Astrocyte (in vitro differentiated cells and primary cell): ENCODE results near the gene FCN2. TPM values are rescaled to one million over a fixed set of nuclear protein-coding genes. Genes with fewer than 3 reads are reported as not detected.

Source experiments
- DNase-seq: peaks from one replicate; pipeline ENCODE4 v3.0.0-alpha.2; 2010; ENCODE audit warnings: low read depth
- FAIRE-seq: peaks from 2 replicates; lab custom pipeline; 2011; peaks lifted over from hg19 to GRCh38; lab: Jason Lieb, UNC
- H2AFZ ChIP-seq: 2 replicates; pipeline ENCODE4 v1.6.0; 2012; ENCODE audit warnings: low read depth, low read length, inconsistent platforms
- H3K27ac ChIP-seq: 2 replicates; pipeline ENCODE4 v1.5.1; 2011; ENCODE audit warnings: low read depth, low read length, inconsistent platforms
- H3K27me3 ChIP-seq: 2 replicates; pipeline ENCODE4 v1.6.0; 2011; ENCODE audit warnings: low read length, inconsistent platforms; ENCODE audit not compliant: insufficient read depth
- H3K36me3 ChIP-seq: 2 replicates; pipeline ENCODE4 v1.5.1; 2011; ENCODE audit warnings: low read length, inconsistent platforms; ENCODE audit not compliant: insufficient read depth
- H3K4me1 ChIP-seq: 2 replicates; pipeline ENCODE4 v1.5.1; 2011; ENCODE audit warnings: low read length, inconsistent platforms; ENCODE audit not compliant: insufficient read depth
- H3K4me2 ChIP-seq: 2 replicates; pipeline ENCODE4 v1.6.0; 2012; ENCODE audit warnings: low read length, inconsistent platforms
- H3K4me3 ChIP-seq: 2 replicates; pipeline ENCODE4 v1.5.1; 2011; ENCODE audit warnings: low read depth, mild to moderate bottlenecking, low read length, inconsistent platforms; ENCODE audit not compliant: insufficient read depth
- H3K79me2 ChIP-seq: 2 replicates; pipeline ENCODE4 v1.6.0; 2012; ENCODE audit warnings: mild to moderate bottlenecking, low read length, inconsistent platforms; ENCODE audit not compliant: insufficient read depth
- H3K9ac ChIP-seq: 2 replicates; pipeline ENCODE4 v1.6.0; 2012; ENCODE audit warnings: mild to moderate bottlenecking, low read length, inconsistent platforms
- H3K9me3 ChIP-seq: 2 replicates; pipeline ENCODE4 v1.5.1; 2012; ENCODE audit warnings: low read depth, mild to moderate bottlenecking, low read length, inconsistent platforms; ENCODE audit not compliant: insufficient read depth
- H4K20me1 ChIP-seq: 2 replicates; pipeline ENCODE4 v1.6.0; 2012; ENCODE audit warnings: low read length, inconsistent platforms; ENCODE audit not compliant: insufficient read depth
- H3K27ac Mint-ChIP-seq: one replicate; pipeline ENCODE4 v1.8.0; 2021; ENCODE audit warnings: mild to moderate bottlenecking, mixed read lengths; ENCODE audit not compliant: unreplicated experiment
- H3K27me3 Mint-ChIP-seq: one replicate; pipeline ENCODE4 v1.8.0; 2021; ENCODE audit warnings: low read depth, mixed read lengths; ENCODE audit not compliant: unreplicated experiment
- H3K36me3 Mint-ChIP-seq: one replicate; pipeline ENCODE4 v1.8.0; 2021; ENCODE audit warnings: low read depth, mixed read lengths; ENCODE audit not compliant: unreplicated experiment
- H3K4me1 Mint-ChIP-seq: one replicate; pipeline ENCODE4 v1.8.0; 2021; ENCODE audit warnings: low read depth, mixed read lengths; ENCODE audit not compliant: unreplicated experiment
- H3K4me3 Mint-ChIP-seq: one replicate; pipeline ENCODE4 v1.8.0; 2021; ENCODE audit warnings: mild to moderate bottlenecking, moderate library complexity, mixed read lengths; ENCODE audit not compliant: unreplicated experiment
- H3K9me3 Mint-ChIP-seq: one replicate; pipeline ENCODE4 v1.8.0; 2021; ENCODE audit warnings: mild to moderate bottlenecking, mixed read lengths; ENCODE audit not compliant: unreplicated experiment
- CTCF ChIP-seq: IDR thresholded peaks from 2 replicates; pipeline ENCODE4 v1.5.1; 2011; ENCODE audit warnings: low read depth, mild to moderate bottlenecking, inconsistent platforms, low read length, moderate library complexity; ENCODE audit not compliant: insufficient read depth
- EZH2 ChIP-seq: IDR thresholded peaks from 2 replicates; pipeline ENCODE4 v1.6.1; 2012; ENCODE audit warnings: mild to moderate bottlenecking, low read length, inconsistent platforms; ENCODE audit not compliant: insufficient read depth
- total RNA-seq: library from RNA; stranded (reverse); gene quantifications from 2 replicates; pipeline ENCODE4 v1.2.1, GENCODE V29; 2021

The FCN2 gene
- total RNA-seq, 1 donor from 2014 or later, result not detected

DNA sequence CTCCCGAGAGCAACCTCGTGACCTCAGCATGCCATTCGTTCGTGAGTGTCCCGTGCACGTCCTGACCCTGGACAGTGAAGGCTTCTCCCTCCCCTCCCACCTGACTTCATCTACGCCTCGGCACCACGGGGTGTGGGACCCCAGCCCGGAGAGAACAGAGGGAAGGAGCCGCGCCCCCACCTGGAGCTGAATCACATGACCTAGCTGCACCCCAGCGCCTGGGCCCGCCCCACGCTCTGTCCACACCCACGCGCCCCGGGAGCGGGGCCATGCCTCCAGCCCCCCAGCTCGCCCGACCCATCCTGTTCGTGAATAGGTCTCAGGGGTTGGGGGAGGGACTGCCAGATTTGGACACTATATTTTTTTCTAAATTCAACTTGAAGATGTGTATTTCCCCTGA lies 38.3 kb upstream of the FCN2 start:
- peaks cover 50% of the 10 kb centered on the region for H3K36me3 ChIP-seq
- H3K27me3 ChIP-seq, result no peaks in the 10 kb centered on the region
- no peak overlapping the region for H3K9ac ChIP-seq
- peaks cover 5% of the 10 kb centered on the region for H3K4me1 ChIP-seq
- TF ChIP-seq EZH2 (no peak), CTCF (no peak)
- Mint-ChIP-seq H3K27me3 (no peaks in the 10 kb centered on the region), H3K36me3 (peaks cover 34% of the 10 kb centered on the region), H3K4me3 (no peak overlapping the region), H3K9me3 (no peaks in the 10 kb centered on the region), H3K27ac (peak overlapping the region; percentile 80), H3K4me1 (peaks cover 9% of the 10 kb centered on the region)
- no peak overlapping the region for H2AFZ ChIP-seq
- FAIRE-seq, result no peak
- no peak overlapping the region for H3K4me3 ChIP-seq
- H3K79me2 ChIP-seq, result peaks cover 18% of the 10 kb centered on the region
- peaks cover under 1% of the 10 kb centered on the region for H3K9me3 ChIP-seq
- peaks cover 96% of the 10 kb centered on the region for H4K20me1 ChIP-seq
- DNase-seq, result no peak
- H3K4me2 ChIP-seq, result no peak overlapping the region
- H3K27ac ChIP-seq, result no peak overlapping the region

GRCh38 chr9:134843740-134844139 lies 36.9 kb upstream of the FCN2 start:
- FAIRE-seq, result no peak
- Histone ChIP-seq H3K9me3 (peaks cover 11% of the 10 kb centered on the region), H3K79me2 (peaks cover 12% of the 10 kb centered on the region)

More at GRCh38 chr9:134843740-134844139, 36.9 kb upstream of the FCN2 start:
- Mint-ChIP-seq H3K27ac (peak overlapping the region; percentile 80), H3K9me3 (no peaks in the 10 kb centered on the region), H3K27me3 (no peaks in the 10 kb centered on the region), H3K4me1 (peaks cover 6% of the 10 kb centered on the region), H3K36me3 (peaks cover 27% of the 10 kb centered on the region), H3K4me3 (no peak overlapping the region)
- DNase-seq, result no peak
- H2AFZ ChIP-seq, result no peak overlapping the region
- TF ChIP-seq CTCF, result no peak
- TF ChIP-seq EZH2, result no peak
- no peak overlapping the region for H3K4me2 ChIP-seq
- H3K9ac ChIP-seq, result no peak overlapping the region
- no peaks in the 10 kb centered on the region for H3K27me3 ChIP-seq
- H3K36me3 ChIP-seq, result peaks cover 41% of the 10 kb centered on the region
- H4K20me1 ChIP-seq, result peaks cover 92% of the 10 kb centered on the region
- no peaks in the 10 kb centered on the region for H3K4me1 ChIP-seq
- no peak overlapping the region for H3K4me3 ChIP-seq
- no peak overlapping the region for H3K27ac ChIP-seq
